ENCODE data around the gene NOCT. TPM values are rescaled to one million over a fixed set of nuclear protein-coding genes. Genes with fewer than 3 reads are reported as not detected.

NOCT gene
- total and polyA plus RNA-seq, 2 of the 8 experiments (the other 6 are each of a cell fraction or from before 2014, with no cell fraction given): 10.4 to 45.5 TPM

- peaks cover 8% of the 10 kb centered on the region; the same call in 1 of the 2 replicates for H3K79me1 ChIP-seq (ENCODE audit: low read depth, low read length)
- H3K9ac ChIP-seq (replicated peaks in 1 of 4; ENCODE audit: extremely low read depth in 1 of 4, low read depth in 3 of 4, low read length in 3 of 4): no peak overlapping the region
- WGBS, 2 experiments (ENCODE audit: extremely low coverage in 1 of 2, insufficient coverage in 1 of 2, insufficient read length in 1 of 2, insufficient replicate concordance in 2 of 2, low coverage in 1 of 2, low lambda C conversion rate in 2 of 2, missing lambda C conversion rate in 1 of 2): 87% methylated on average over 3 of the region's 3 CpGs; no CpG with 5 or more reads in 1 of the 2 experiments
- H3K9me3 ChIP-seq (ENCODE audit: insufficient read depth in 2 of 2, low read depth in 1 of 2, low read length in 1 of 2): no peaks in the 10 kb centered on the region
- no peak overlapping the region for H3K4ac ChIP-seq (replicated peaks; ENCODE audit: insufficient read length, low read depth, low read length)
- no peak overlapping the region for H2BK20ac ChIP-seq (ENCODE audit: low read length)
- no peak for FAIRE-seq
- no peak overlapping the region for H3K4me2 ChIP-seq (ENCODE audit: insufficient read depth in 1 of 2, low read depth in 2 of 2, low read length in 2 of 2)
- H3K27me3 ChIP-seq (replicated peaks in 1 of 4; ENCODE audit: control insufficient read depth in 3 of 4, extremely low read depth in 1 of 4, insufficient read depth in 3 of 4, low read length in 3 of 4): no peaks in the 10 kb centered on the region
- ChIA-PET POLR2A (ENCODE audit: partially characterized antibody) (no interaction called here), CTCF (ENCODE audit: partially characterized antibody) (interaction anchor here (0.6 kb wide), 1 partner anchor 10 kb away, joined by 4 read pairs; no protein-coding TSS in a partner anchor)
- H3K27ac ChIP-seq (ENCODE audit: low read depth, low read length): no peak overlapping the region
- H3K14ac ChIP-seq (ENCODE audit: insufficient read length): no peak overlapping the region
- H3K18ac ChIP-seq (ENCODE audit: extremely low read depth, low read length): no peak overlapping the region
- H2AFZ ChIP-seq (ENCODE audit: low read length): no peak overlapping the region
- no peaks in the 10 kb centered on the region for H3K23me2 ChIP-seq (ENCODE audit: low read depth, low read length)
- no peak overlapping the region for H4K5ac ChIP-seq (ENCODE audit: insufficient read length, low read depth, low read length)
- peaks cover 6 to 7% of the 10 kb centered on the region in 2 experiments for H4K20me1 ChIP-seq (replicated peaks in 1 of 2; ENCODE audit: control insufficient read depth in 1 of 2, insufficient read depth in 2 of 2, low read length in 2 of 2)
- peaks cover 0 to 13% of the 10 kb centered on the region in 2 experiments; a peak in 2 of 4 replicates for H3K79me2 ChIP-seq (ENCODE audit: control insufficient read depth in 1 of 2, insufficient read depth in 2 of 2, low read length in 2 of 2)
- no peak overlapping the region for H3K56ac ChIP-seq (replicated peaks; ENCODE audit: insufficient read length, low read depth, low read length)
- no peak overlapping the region for H2AK5ac ChIP-seq (ENCODE audit: low read depth, low read length)
- no peak overlapping the region for H2BK12ac ChIP-seq (ENCODE audit: low read depth, low read length)
- H2BK15ac ChIP-seq (ENCODE audit: low read length): no peak overlapping the region
- no peak overlapping the region for H2BK120ac ChIP-seq (replicated peaks; ENCODE audit: low read depth, low read length)
- TF ChIP-seq POLR2AphosphoS5 (IDR thresholded peaks at IDR 0.05; ENCODE audit: low read depth, low read length): peak; percentile 10; the same call in 1 of the 2 replicates
- TF ChIP-seq CTBP2 (IDR thresholded peaks at IDR 0.05; ENCODE audit: borderline replicate concordance, insufficient read depth, insufficient read length, low read length): no peak
- 0 out of 3 replicates have a peak, but pooled peaks of 1 of the 2 experiments have one; percentile 23 for TF ChIP-seq POLR2A (IDR thresholded peaks at IDR 0.05; ENCODE audit: control extremely low read depth in 1 of 2, low read depth in 2 of 2, low read length in 2 of 2)
- no peak for DNase-seq (ENCODE audit: low read depth in 1 of 2, low spot score in 2 of 2)
- no peak overlapping the region for H4K8ac ChIP-seq (ENCODE audit: extremely low read depth, insufficient read depth, low read length)
- H3K4me1 ChIP-seq (replicated peaks in 1 of 4; ENCODE audit: control insufficient read depth in 3 of 4, insufficient read depth in 4 of 4, low read length in 3 of 4): no peaks in the 10 kb centered on the region
- H3K36me3 ChIP-seq (ENCODE audit: control insufficient read depth in 2 of 4, insufficient read depth in 4 of 4, low read length in 3 of 4): peaks cover 3 to 45% (median 17%) of the 10 kb centered on the region in 4 experiments; a peak in 6 of 8 replicates
- no peak overlapping the region for H2BK5ac ChIP-seq (ENCODE audit: low read depth, low read length)
- no peak overlapping the region for H4K91ac ChIP-seq (replicated peaks; ENCODE audit: insufficient read length, low read length)
- H3K23ac ChIP-seq (ENCODE audit: insufficient read length): no peak overlapping the region
- H3K4me3 ChIP-seq (ENCODE audit: extremely low read depth in 1 of 4, insufficient read depth in 2 of 4, low read depth in 3 of 4, low read length in 4 of 4): no peak overlapping the region
These were observed 32.4 kb downstream of the NOCT start for GRCh38 chr4:139048026-139048425.

Measured in H1 (cell line).